HG03521 (cell line): ENCODE data around the gene PDXDC1.
"Not testable (repeated sequence)": the region's sequence is repeated elsewhere in the genome, so short reads cannot be mapped to it uniquely, and the experiment has no call there.

Source experiments
- ATAC-seq: cut with Tn5 transposase; IDR thresholded peaks from one replicate; pipeline ENCODE4 v1.9.1; 2021; ENCODE audit warnings: mild to moderate bottlenecking, moderate library complexity; ENCODE audit not compliant: unreplicated experiment

The PDXDC1 gene

DNA sequence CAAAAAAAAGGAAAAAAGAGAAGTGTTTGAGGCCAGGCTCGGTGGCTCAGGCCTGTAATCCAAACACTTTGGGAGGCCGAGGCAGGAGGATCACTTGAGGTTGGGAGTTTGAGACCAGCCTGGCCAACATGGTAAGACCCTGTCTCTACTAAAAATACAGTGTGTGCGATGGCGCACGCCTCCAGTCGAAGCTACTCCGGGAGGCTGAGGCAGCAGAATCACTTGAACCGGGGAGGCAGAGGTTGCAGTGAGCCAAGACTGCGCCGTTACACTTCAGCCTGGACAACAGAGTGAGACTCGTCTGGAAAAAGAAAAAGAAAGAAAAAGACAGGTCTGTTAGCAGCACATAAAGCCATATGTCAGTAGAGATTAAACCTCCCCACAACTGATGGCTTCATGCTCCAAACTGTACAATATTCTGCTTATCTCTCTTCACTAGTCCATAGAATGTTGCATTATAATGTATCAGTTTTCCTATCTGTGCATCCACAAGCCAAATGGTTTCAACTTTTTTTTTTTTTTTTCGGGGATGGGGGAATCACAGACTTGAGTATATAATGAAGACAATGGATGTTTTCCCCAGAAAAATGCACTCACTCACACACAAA is 3.1 kb upstream of the PDXDC1 start:
- ATAC-seq, result not testable (repeated sequence)

DNA sequence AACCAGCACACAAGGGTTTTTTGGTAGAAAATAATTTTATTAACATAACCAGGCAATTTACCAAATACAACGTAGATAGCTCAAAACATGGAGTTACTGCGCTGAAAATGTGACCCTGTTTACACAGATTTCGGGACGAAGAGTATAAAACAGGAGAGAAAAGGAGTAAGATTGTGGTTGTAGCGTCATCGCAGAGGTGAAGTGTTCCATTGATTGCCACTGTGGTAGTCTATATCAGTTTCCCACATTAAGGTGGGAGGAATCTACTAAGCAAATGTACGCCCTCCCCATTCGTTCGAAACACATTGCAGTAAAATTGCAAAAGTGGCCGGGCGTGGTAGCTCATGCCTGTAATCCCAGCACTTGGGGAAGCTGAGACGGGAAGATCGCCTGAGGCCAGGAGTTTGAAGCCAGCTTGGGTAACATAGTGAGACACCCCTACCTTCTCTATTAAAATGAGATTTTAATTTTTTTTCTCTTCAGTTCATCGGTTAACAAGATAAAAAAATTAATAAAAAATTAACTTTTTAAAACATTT is 972 bp upstream of the PDXDC1 start:
- ATAC-seq, result not testable (repeated sequence)

DNA sequence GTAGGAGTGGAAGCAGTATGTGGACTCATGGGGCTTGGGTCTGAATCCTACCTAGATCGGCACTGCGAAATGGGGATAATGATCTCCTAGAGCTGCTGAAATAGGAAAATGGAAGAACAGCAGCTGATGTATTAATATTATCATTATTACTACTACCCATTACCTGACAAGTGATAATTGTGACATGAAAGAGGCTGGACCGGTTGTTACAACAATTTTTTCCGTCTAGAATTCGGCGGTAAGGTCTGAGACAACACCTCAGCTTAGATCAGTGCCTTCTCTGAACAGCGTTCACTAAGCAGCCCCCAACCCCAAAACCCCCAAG is 533 bp upstream of the PDXDC1 start:
- not testable (repeated sequence) for ATAC-seq

- ATAC-seq, result not testable (repeated sequence)
Observed at GRCh38 chr16:14975418-14976194, 780 bp downstream of the PDXDC1 start.

DNA sequence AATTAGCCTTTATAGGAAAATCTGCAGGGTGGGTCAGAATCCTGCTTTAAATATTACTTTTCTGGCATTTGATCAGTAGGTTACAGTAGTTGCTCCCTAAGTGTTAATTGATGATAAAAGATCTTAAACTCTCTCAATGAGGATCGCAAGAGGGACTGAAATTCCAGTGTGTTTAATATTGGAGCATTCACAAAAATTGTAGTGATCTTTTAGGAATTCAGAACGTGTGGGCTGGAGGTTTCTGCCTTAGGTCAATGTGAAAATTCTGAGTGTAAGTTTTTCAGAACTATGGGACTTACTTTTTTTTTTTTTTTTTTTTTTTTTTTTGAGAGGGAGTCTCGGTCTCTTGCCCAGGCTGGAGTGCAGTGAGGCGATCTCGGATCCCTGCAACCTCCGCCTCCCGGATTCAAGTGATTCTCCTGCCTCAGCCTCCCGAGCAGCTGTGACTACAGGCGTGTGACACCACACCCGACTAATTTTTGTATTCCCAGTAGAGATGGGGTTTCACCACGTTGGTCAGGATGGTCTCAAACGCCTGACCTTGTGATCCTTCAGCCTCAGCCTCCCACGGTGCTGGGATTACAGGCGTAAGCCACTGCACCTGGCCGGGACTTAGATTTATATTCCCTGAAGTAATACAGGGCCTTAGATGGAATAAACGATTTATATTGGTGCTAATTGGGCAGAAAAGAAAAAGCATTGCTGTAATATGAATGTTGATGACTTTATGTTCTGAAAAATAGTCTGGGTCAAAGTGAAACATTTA is 2.3 kb downstream of the PDXDC1 start:
- ATAC-seq, result not testable (repeated sequence)

DNA sequence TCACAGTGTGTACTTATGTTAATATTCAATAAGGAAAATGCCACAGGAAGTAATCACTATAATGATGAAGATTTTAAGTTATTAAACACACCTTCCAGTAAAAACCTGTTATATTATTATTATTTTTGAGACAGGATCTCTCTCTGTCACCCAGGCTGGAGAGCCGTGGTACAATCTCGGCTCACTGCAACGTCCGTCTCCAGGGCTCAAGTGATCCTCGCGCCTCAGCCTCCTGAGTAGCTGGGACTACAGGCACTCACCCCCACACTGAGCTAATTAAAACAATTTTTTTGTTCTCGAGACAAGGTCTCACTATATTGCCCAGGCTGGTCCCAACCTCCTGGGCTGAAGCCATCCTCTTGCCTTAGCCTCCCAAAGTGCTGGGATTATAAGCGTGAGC is 3.5 kb downstream of the PDXDC1 start:
- ATAC-seq, result not testable (repeated sequence)

DNA sequence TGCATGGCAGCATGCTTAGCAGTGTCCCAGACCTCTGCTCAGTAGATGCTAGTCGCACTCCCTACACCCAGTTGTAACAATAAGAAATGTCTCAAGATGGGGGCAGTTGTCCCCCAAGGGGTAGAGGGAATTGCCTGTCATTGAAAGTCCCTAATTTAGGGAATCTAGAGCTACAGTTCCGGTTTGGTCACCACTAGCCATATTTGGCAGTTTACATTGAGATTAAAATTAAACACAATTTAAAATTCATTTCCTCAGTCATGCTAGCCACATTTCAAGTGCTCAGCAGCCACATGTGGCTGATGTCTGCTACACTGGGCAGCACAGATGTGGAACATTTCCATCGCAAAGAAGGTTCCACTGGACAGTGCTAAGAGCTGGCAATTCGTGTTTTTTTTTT is 4.1 kb downstream of the PDXDC1 start:
- not testable (repeated sequence) for ATAC-seq

DNA sequence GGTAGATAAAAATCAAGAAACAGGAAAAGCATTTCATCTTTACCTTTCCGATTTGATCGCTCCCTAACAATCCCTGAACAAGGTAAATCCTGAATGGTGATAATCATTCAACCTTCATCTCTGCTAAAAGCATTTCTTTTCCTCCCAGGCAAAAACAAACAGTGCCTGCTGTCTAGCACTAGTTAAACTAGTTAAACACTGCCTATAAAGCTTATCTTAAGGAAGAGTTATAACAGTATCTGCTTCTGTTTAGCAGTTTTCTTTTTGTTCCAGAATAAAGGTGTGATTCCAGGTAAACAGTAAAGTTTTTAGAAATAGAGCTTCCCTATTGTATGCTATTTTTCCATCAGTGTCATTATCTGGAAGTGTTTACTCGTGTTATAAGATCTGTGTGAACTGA is 6.4 kb downstream of the PDXDC1 start:
- not testable (repeated sequence) for ATAC-seq

GRCh38 chr16:14982521-14982920 is 7.7 kb downstream of the PDXDC1 start:
- ATAC-seq, result not testable (repeated sequence)

GRCh38 chr16:14988092-14988491 is 13.3 kb downstream of the PDXDC1 start:
- not testable (repeated sequence) for ATAC-seq

DNA sequence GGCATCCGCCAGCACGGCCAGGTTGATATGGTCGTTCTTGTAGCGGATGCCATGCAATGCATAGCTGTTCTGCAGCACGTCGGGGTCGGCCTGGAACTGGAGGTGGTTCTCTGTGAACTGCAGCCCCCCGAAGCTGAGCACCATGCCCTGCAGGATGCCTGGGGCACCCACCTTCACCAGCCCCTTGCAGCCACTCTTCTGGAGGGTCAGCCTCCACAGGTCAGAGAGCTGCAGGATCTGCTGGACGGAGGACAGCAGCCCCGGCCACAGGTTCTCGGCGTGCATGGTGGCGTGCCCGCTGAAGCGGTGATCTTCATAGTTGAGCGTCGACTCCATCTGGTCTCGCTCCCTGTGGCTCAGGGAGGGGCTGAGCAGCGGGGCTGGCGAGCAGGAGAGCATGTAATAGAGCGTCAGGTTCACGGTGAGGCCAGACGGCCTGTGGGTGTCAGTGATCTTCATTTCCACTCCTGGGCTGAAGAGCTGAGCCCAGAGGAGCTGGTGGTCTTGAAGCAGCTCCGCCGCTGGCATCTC is 13.9 kb downstream of the PDXDC1 start:
- ATAC-seq, result not testable (repeated sequence)

- not testable (repeated sequence) for ATAC-seq
Observed at GRCh38 chr16:14989291-14990281, 14.8 kb downstream of the PDXDC1 start.

GRCh38 chr16:14993277-14994151 is 18.7 kb downstream of the PDXDC1 start:
- not testable (repeated sequence) for ATAC-seq

GRCh38 chr16:14996702-14997101 is 21.9 kb downstream of the PDXDC1 start:
- not testable (repeated sequence) for ATAC-seq

GRCh38 chr16:14998300-14998699 is 23.5 kb downstream of the PDXDC1 start:
- ATAC-seq, result not testable (repeated sequence)

- ATAC-seq, result not testable (repeated sequence)
Observed at GRCh38 chr16:14999845-15000244, 25.0 kb downstream of the PDXDC1 start.

GRCh38 chr16:15002448-15002847 is 27.6 kb downstream of the PDXDC1 start:
- ATAC-seq, result not testable (repeated sequence)

- ATAC-seq, result not testable (repeated sequence)
Observed at GRCh38 chr16:15005357-15006132, 30.7 kb downstream of the PDXDC1 start.
